HEK293 (cell line): ENCODE data around the gene PLEKHA4.

Source experiments
- CTCF ChIA-PET: fragments of 350-600 bp; formaldehyde crosslinking; extraction: SDS; loops from one replicate; lab custom pipeline; 2021; ENCODE audit warnings: antibody characterized with exemption; lab: Yijun Ruan, JAX
- POLR2A ChIA-PET: fragments of 300-600 bp; formaldehyde crosslinking; extraction: SDS; loops from one replicate; lab custom pipeline; 2020; ENCODE audit warnings: antibody characterized with exemption, inconsistent platforms; lab: Yijun Ruan, JAX
- H3K27ac ChIP-seq: fragments of 200-500 bp; sonication (Bioruptor generic); 2 replicates; pipeline ENCODE4 v1.5.1; 2014; ENCODE audit warnings: low read depth, low read length, control low read depth, inconsistent platforms; ENCODE audit errors: extremely low read depth
- H3K36me3 ChIP-seq, 2 experiments: fragments of 200-500 bp in 1 of 2; sonication (Bioruptor generic) in 1 of 2; 1 replicate in 1 of 2; 2 replicates in 1 of 2; pipeline ENCODE4 v1.5.1; 2014 to 2017; ENCODE audit warnings: inconsistent platforms in 2 of 2, low read length in 2 of 2; ENCODE audit not compliant: control insufficient read depth in 2 of 2, insufficient read depth in 1 of 2
- H3K4me1 ChIP-seq: fragments of 200-500 bp; sonication (Bioruptor generic); 2 replicates; pipeline ENCODE4 v1.5.1; 2014; ENCODE audit warnings: mild to moderate bottlenecking, low read length, inconsistent platforms; ENCODE audit not compliant: control insufficient read depth, insufficient read depth
- H3K4me3 ChIP-seq: 2 replicates; pipeline ENCODE4 v1.5.1; 2011; ENCODE audit warnings: low read depth, mild to moderate bottlenecking, control low read depth, low read length, moderate library complexity
- H3K9me3 ChIP-seq: fragments of 200-500 bp; sonication (Bioruptor generic); 2 replicates; pipeline ENCODE4 v1.5.1; 2014; ENCODE audit warnings: low read depth, low read length, inconsistent platforms; ENCODE audit not compliant: control insufficient read depth, insufficient read depth
- CTCF ChIP-seq: fragments of 450-650 bp; formaldehyde crosslinking; IDR thresholded peaks from 2 replicates; pipeline ENCODE4 v1.5.1; 2016; ENCODE audit warnings: missing biosample characterization, missing genetic modification characterization
- HOXC10 ChIP-seq: sonication (generic); formaldehyde crosslinking; IDR thresholded peaks from 2 replicates; pipeline ENCODE4 v1.8.1; 2023; ENCODE audit warnings: mild to moderate bottlenecking, missing genetic modification reagents
- IKZF3 ChIP-seq: fragments of 450-650 bp; IDR thresholded peaks from 2 replicates; pipeline ENCODE4 v1.5.0; 2018; ENCODE audit warnings: missing biosample characterization, mild to moderate bottlenecking, missing genetic modification characterization, moderate library complexity
- MEIS1 ChIP-seq: sonication (generic); formaldehyde crosslinking; IDR thresholded peaks from 2 replicates; pipeline ENCODE4 v1.8.1; 2022; ENCODE audit warnings: missing genetic modification reagents, mild to moderate bottlenecking, borderline replicate concordance
- SETDB1 ChIP-seq: IDR thresholded peaks from one replicate; pipeline ENCODE4 v1.6.1; 2017; ENCODE audit warnings: mild to moderate bottlenecking, low read length, moderate library complexity, mixed read lengths; ENCODE audit not compliant: insufficient read length
- ZEB2 ChIP-seq: fragments of 450-650 bp; formaldehyde crosslinking; IDR thresholded peaks from 2 replicates; pipeline ENCODE4 v1.5.1; 2016; ENCODE audit warnings: missing biosample characterization, missing genetic modification characterization
- ZNF112 ChIP-seq: fragments of 450-650 bp; formaldehyde crosslinking; IDR thresholded peaks from 2 replicates; pipeline ENCODE4 v1.5.0; 2017; ENCODE audit warnings: missing biosample characterization, missing genetic modification characterization
- ZNF174 ChIP-seq: fragments of 450-650 bp; formaldehyde crosslinking; IDR thresholded peaks from 2 replicates; pipeline ENCODE4 v1.5.0; 2017; ENCODE audit warnings: missing biosample characterization, mild to moderate bottlenecking, missing genetic modification characterization
- ZNF175 ChIP-seq: fragments of 450-650 bp; formaldehyde crosslinking; IDR thresholded peaks from 2 replicates; pipeline ENCODE4 v1.5.1; 2016; ENCODE audit warnings: missing biosample characterization, missing genetic modification characterization
- ZNF19 ChIP-seq: fragments of 450-650 bp; formaldehyde crosslinking; IDR thresholded peaks from 2 replicates; pipeline ENCODE4; 2016; ENCODE audit warnings: missing biosample characterization, missing genetic modification characterization, low read depth
- ZNF280C ChIP-seq: fragments of 450-650 bp; formaldehyde crosslinking; IDR thresholded peaks from 2 replicates; pipeline ENCODE4 v1.5.1; 2016; ENCODE audit warnings: missing biosample characterization, missing genetic modification characterization
- ZNF280D ChIP-seq: fragments of 450-650 bp; formaldehyde crosslinking; IDR thresholded peaks from 2 replicates; pipeline ENCODE4 v1.5.1; 2016; ENCODE audit warnings: missing biosample characterization, missing genetic modification characterization
- ZNF354C ChIP-seq: fragments of 450-650 bp; formaldehyde crosslinking; IDR thresholded peaks from 2 replicates; pipeline ENCODE4 v1.5.1; 2016; ENCODE audit warnings: missing biosample characterization, missing genetic modification characterization, low read depth, borderline replicate concordance
- ZNF518A ChIP-seq: fragments of 450-650 bp; formaldehyde crosslinking; conservative IDR thresholded peaks from 2 replicates; pipeline ENCODE4 v1.5.1; 2016; ENCODE audit warnings: low read depth, missing biosample characterization, missing genetic modification characterization
- ZNF530 ChIP-seq: fragments of 450-650 bp; formaldehyde crosslinking; IDR thresholded peaks from 2 replicates; pipeline ENCODE4 v1.5.1; 2016; ENCODE audit warnings: low read depth, missing biosample characterization, missing genetic modification characterization
- ZNF548 ChIP-seq: fragments of 450-650 bp; formaldehyde crosslinking; IDR thresholded peaks from 2 replicates; pipeline ENCODE4 v1.5.1; 2016; ENCODE audit warnings: missing biosample characterization, missing genetic modification characterization
- ZNF560 ChIP-seq: fragments of 450-650 bp; formaldehyde crosslinking; IDR thresholded peaks from 2 replicates; pipeline ENCODE4 v1.5.1; 2017; ENCODE audit warnings: missing biosample characterization, missing genetic modification characterization, borderline replicate concordance
- ZNF645 ChIP-seq: fragments of 450-650 bp; formaldehyde crosslinking; IDR thresholded peaks from 2 replicates; pipeline ENCODE4; 2016; ENCODE audit warnings: missing biosample characterization, missing genetic modification characterization
- ZNF664 ChIP-seq: fragments of 450-650 bp; formaldehyde crosslinking; IDR thresholded peaks from 2 replicates; pipeline ENCODE4 v1.5.1; 2016; ENCODE audit warnings: missing biosample characterization, missing genetic modification characterization
- ZNF670 ChIP-seq: fragments of 450-650 bp; formaldehyde crosslinking; IDR thresholded peaks from 2 replicates; pipeline ENCODE4 v1.5.1; 2016; ENCODE audit warnings: missing biosample characterization, missing genetic modification characterization, low read depth
- ZNF791 ChIP-seq: fragments of 450-650 bp; formaldehyde crosslinking; IDR thresholded peaks from 2 replicates; pipeline ENCODE4 v1.5.1; 2016; ENCODE audit warnings: missing biosample characterization, missing genetic modification characterization
- ZSCAN23 ChIP-seq: fragments of 450-650 bp; formaldehyde crosslinking; IDR thresholded peaks from 2 replicates; pipeline ENCODE4 v1.5.1; 2016; ENCODE audit warnings: missing biosample characterization, missing genetic modification characterization
- ZXDB ChIP-seq: fragments of 450-650 bp; formaldehyde crosslinking; IDR thresholded peaks from 2 replicates; pipeline ENCODE4 v1.5.1; 2016; ENCODE audit warnings: missing biosample characterization, missing genetic modification characterization

The PLEKHA4 gene

GRCh38 chr19:48795055-48795684 is 73.2 kb downstream of the PLEKHA4 start:
- POLR2A ChIA-PET, result interaction anchor here (0.6 to 2.7 kb wide), 11 partner anchors 12 to 354 kb away, joined by 3 to 28 read pairs (median 5); partner anchors contain the start of genes BCAT2, CA11, GYS1 and HSD17B14
- Histone ChIP-seq H3K36me3 (peaks cover 0 to 8% of the 10 kb centered on the region in 2 experiments; a peak in 2 of 3 replicates), H3K27ac (no peak overlapping the region; the same call in 1 of the 2 replicates), H3K4me3 (peak overlapping the region; percentile 54), H3K9me3 (no peaks in the 10 kb centered on the region), H3K4me1 (no peaks in the 10 kb centered on the region)
- CTCF ChIA-PET, result interaction anchor here (0.6 to 3.7 kb wide), 47 partner anchors 8 to 1567 kb away, joined by 3 to 101 read pairs (median 4); partner anchors contain the start of genes BCAT2, CA11, FGF21 and FUT1
- no peak for TF ChIP-seq ZNF530 (tag by site-specific recombination)
- TF ChIP-seq HOXC10, result no peak
- no peak for TF ChIP-seq ZNF112
- TF ChIP-seq MEIS1 (CRISPR knock-in tag), result no peak
- TF ChIP-seq ZNF518A (tag by site-specific recombination), result no peak
- no peak for TF ChIP-seq ZNF174 (tag by site-specific recombination)
- TF ChIP-seq SETDB1, result no peak
- TF ChIP-seq ZNF175, result no peak
- no peak for TF ChIP-seq ZNF670 (tag by site-specific recombination)
- no peak for TF ChIP-seq ZNF645 (tag by site-specific recombination)
- peak; percentile 99 for TF ChIP-seq CTCF (tag by site-specific recombination)
- no peak for TF ChIP-seq ZNF548 (tag by site-specific recombination)
- no peak for TF ChIP-seq ZNF280C
- TF ChIP-seq ZEB2 (tag by site-specific recombination), result peak; percentile 93
- TF ChIP-seq ZNF791 (tag by site-specific recombination), result no peak
- TF ChIP-seq ZNF280D (tag by site-specific recombination), result peak; percentile 74; the same call in 1 of the 2 replicates
- no peak for TF ChIP-seq ZNF354C (tag by site-specific recombination)
- no peak for TF ChIP-seq ZNF560 (tag by site-specific recombination)
- TF ChIP-seq ZNF664 (tag by site-specific recombination), result no peak
- TF ChIP-seq ZSCAN23 (tag by site-specific recombination), result no peak
- TF ChIP-seq IKZF3 (tag by site-specific recombination), result peak; percentile 78
- peak; percentile 89 for TF ChIP-seq ZXDB (tag by site-specific recombination)
- TF ChIP-seq ZNF19 (tag by site-specific recombination), result no peak
